IMR-90 (cell line): ENCODE measurements around the gene TRIO. TPM values are rescaled to one million over a fixed set of nuclear protein-coding genes. Genes with fewer than 3 reads are reported as not detected.

Experiments
- ATAC-seq: fragments of 200-7000 bp; cut with Tn5 transposase; 2 replicates; pipeline ENCODE4 v1.9.1; 2020; ENCODE audit warnings: low read depth, mild to moderate bottlenecking, moderate library complexity
- BruUV-seq: library from RNA; stranded (reverse); fragments of 400-500 nt; replicated peaks from 2 replicates; lab custom pipeline; 2021; lab: Mats Ljungman, UMichigan
- CTCF ChIA-PET: fragments of 300-600 bp; formaldehyde crosslinking; extraction: SDS; loops from one replicate; lab custom pipeline; 2021; ENCODE audit warnings: antibody characterized with exemption; lab: Yijun Ruan, JAX
- POLR2A ChIA-PET: fragments of 300-600 bp; sonication (Branson Sonifier 250); formaldehyde crosslinking; loops from one replicate; lab custom pipeline; 2022; ENCODE audit warnings: antibody characterized with exemption; ENCODE audit not compliant: unreplicated experiment; lab: Charles Lee
- DNase-seq: peaks from one replicate; pipeline ENCODE4 v3.0.0; 2013
- H2AFZ ChIP-seq: replicated peaks from 2 replicates; pipeline ENCODE3; 2013; ENCODE audit warnings: low read length, mild to moderate bottlenecking; ENCODE audit not compliant: poor library complexity
- H2AK5ac ChIP-seq: 2 replicates; pipeline ENCODE4 v1.6.1; 2013; ENCODE audit warnings: low read depth, low read length, inconsistent platforms
- H2AK9ac ChIP-seq: replicated peaks from 2 replicates; pipeline ENCODE3; 2013; ENCODE audit warnings: mild to moderate bottlenecking, low read depth, low read length, moderate library complexity; ENCODE audit not compliant: poor library complexity
- H2BK120ac ChIP-seq: 2 replicates; pipeline ENCODE4 v1.6.1; 2013; ENCODE audit warnings: low read depth, low read length, inconsistent platforms
- H2BK15ac ChIP-seq: 3 replicates; pipeline ENCODE4 v1.6.1; 2013; ENCODE audit warnings: low read depth, low read length, inconsistent platforms
- H2BK20ac ChIP-seq: 2 replicates; pipeline ENCODE4 v1.6.1; 2013; ENCODE audit warnings: low read depth, mild to moderate bottlenecking, inconsistent platforms, low read length, moderate library complexity
- H2BK5ac ChIP-seq: 2 replicates; pipeline ENCODE4 v1.6.1; 2013; ENCODE audit warnings: mild to moderate bottlenecking, low read depth, low read length, inconsistent platforms; ENCODE audit not compliant: poor library complexity, severe bottlenecking
- H3K14ac ChIP-seq: replicated peaks from 2 replicates; pipeline ENCODE4 v1.6.1; 2013; ENCODE audit warnings: low read depth, low read length, inconsistent platforms
- H3K18ac ChIP-seq: 2 replicates; pipeline ENCODE4 v1.6.1; 2013; ENCODE audit warnings: low read depth, low read length, control low read depth
- H3K23ac ChIP-seq: 2 replicates; pipeline ENCODE4 v1.6.1; 2013; ENCODE audit warnings: low read depth, low read length, inconsistent platforms
- H3K27ac ChIP-seq: 2 replicates; pipeline ENCODE4 v1.5.1; 2013; ENCODE audit warnings: mild to moderate bottlenecking, control low read depth, low read length; ENCODE audit not compliant: insufficient read depth
- H3K27me3 ChIP-seq: 2 replicates; pipeline ENCODE4 v1.6.1; 2013; ENCODE audit warnings: low read length; ENCODE audit not compliant: control insufficient read depth, insufficient read depth
- H3K36me3 ChIP-seq: 2 replicates; pipeline ENCODE4 v1.6.1; 2013; ENCODE audit warnings: low read length, mixed read lengths; ENCODE audit not compliant: control insufficient read depth, insufficient read depth
- H3K4ac ChIP-seq: 2 replicates; pipeline ENCODE4 v1.6.1; 2013; ENCODE audit warnings: low read depth, low read length, inconsistent platforms
- H3K4me1 ChIP-seq: 2 replicates; pipeline ENCODE4 v1.6.1; 2013; ENCODE audit warnings: low read length, mixed read lengths; ENCODE audit not compliant: control insufficient read depth, insufficient read depth
- H3K4me2 ChIP-seq: 2 replicates; pipeline ENCODE4 v1.6.1; 2013; ENCODE audit warnings: low read depth, mild to moderate bottlenecking, control low read depth, low read length, moderate library complexity
- H3K4me3 ChIP-seq: 2 replicates; pipeline ENCODE4 v1.5.1; 2013; ENCODE audit warnings: low read depth, mild to moderate bottlenecking, control low read depth, low read length, moderate library complexity; ENCODE audit not compliant: insufficient read depth
- H3K56ac ChIP-seq: 2 replicates; pipeline ENCODE4 v1.6.1; 2013; ENCODE audit warnings: low read length, inconsistent platforms; ENCODE audit not compliant: insufficient read depth; ENCODE audit errors: extremely low read depth
- H3K79me1 ChIP-seq, 2 experiments: 2 replicates each; pipeline ENCODE4 v1.6.1; 2013; ENCODE audit warnings: low read length in 2 of 2, inconsistent platforms in 1 of 2, low read depth in 1 of 2
- H3K9ac ChIP-seq: 2 replicates; pipeline ENCODE4 v1.6.1; 2013; ENCODE audit warnings: low read depth, low read length, control low read depth
- H3K9me1 ChIP-seq: 2 replicates; pipeline ENCODE4 v1.6.1; 2013; ENCODE audit warnings: low read length, inconsistent platforms; ENCODE audit not compliant: insufficient read depth
- H3K9me3 ChIP-seq: 2 replicates; pipeline ENCODE4 v1.6.1; 2013; ENCODE audit warnings: low read length; ENCODE audit not compliant: control insufficient read depth, insufficient read depth
- H4K20me1 ChIP-seq: 2 replicates; pipeline ENCODE4 v1.6.1; 2013; ENCODE audit warnings: low read length, inconsistent platforms; ENCODE audit not compliant: insufficient read depth
- H4K5ac ChIP-seq: 2 replicates; pipeline ENCODE4 v1.6.1; 2013; ENCODE audit warnings: mild to moderate bottlenecking, low read depth, low read length, control low read depth
- H4K8ac ChIP-seq, 2 experiments: 2 replicates each; pipeline ENCODE4 v1.6.1; 2013; ENCODE audit warnings: low read depth in 2 of 2, low read length in 2 of 2, control low read depth in 1 of 2, inconsistent platforms in 1 of 2
- H4K91ac ChIP-seq: 2 replicates; pipeline ENCODE4 v1.6.1; 2013; ENCODE audit warnings: low read depth, low read length, inconsistent platforms; ENCODE audit not compliant: insufficient read depth
- BHLHE40 ChIP-seq: fragments of 150-350 bp; IDR thresholded peaks from 2 replicates; pipeline ENCODE4 v1.6.1; 2016; ENCODE audit warnings: mild to moderate bottlenecking, low read depth, low read length
- CHD1 ChIP-seq: IDR thresholded peaks from 2 replicates; pipeline ENCODE4 v1.6.1; 2012; ENCODE audit warnings: low read depth, low read length, improper control_type of control experiment
- FOS ChIP-seq: fragments of 150-350 bp; IDR thresholded peaks from 2 replicates; pipeline ENCODE4 v1.6.1; 2016; ENCODE audit warnings: low read depth, low read length
- MXI1 ChIP-seq: IDR thresholded peaks from 2 replicates; pipeline ENCODE4 v1.6.1; 2012; ENCODE audit warnings: low read depth, mild to moderate bottlenecking, low read length, moderate library complexity, borderline replicate concordance
- POLR2A ChIP-seq: IDR thresholded peaks from 2 replicates; pipeline ENCODE4 v1.6.1; 2012; ENCODE audit warnings: mild to moderate bottlenecking, low read depth, low read length
- RAD21 ChIP-seq: IDR thresholded peaks from 2 replicates; pipeline ENCODE4 v1.6.1; 2012; ENCODE audit warnings: low read length, improper control_type of control experiment
- SMC3 ChIP-seq: fragments of 150-350 bp; IDR thresholded peaks from 2 replicates; pipeline ENCODE4 v1.6.1; 2016; ENCODE audit warnings: low read depth, mild to moderate bottlenecking, antibody characterized with exemption, low read length, moderate library complexity
- WGBS, 2 experiments: methylation state at CpG; one replicate each; pipeline versions ENCODE4 v1.1.5 to v1.1.7; 2013; ENCODE audit warnings: missing lambda C conversion rate in 2 of 2; ENCODE audit not compliant: insufficient read length in 1 of 2; ENCODE audit errors: extremely low coverage in 2 of 2; 5-methylcytosine and 5-hydroxymethylcytosine counted together
- dilution Hi-C: fragments of 300-500 bp; cut with HindIII; formaldehyde crosslinking; loops from one replicate; pipeline ENCODE4 v1.14.3; 2018; ENCODE audit warnings: low sequenced_read_pairs; ENCODE audit not compliant: unreplicated experiment
- in situ Hi-C: fragments of 300-500 bp; cut with MboI; formaldehyde crosslinking; loops from 3 replicates; pipeline ENCODE4 v1.14.3; 2019; ENCODE audit warnings: low sequenced_read_pairs, inconsistent platforms, mixed read lengths
- intact Hi-C: fragments of 100-400 bp; cut with micrococcal nuclease; formaldehyde crosslinking; loops from 2 replicates; pipeline ENCODE4 v1.10.0; 2022
- polyA plus RNA-seq, 3 experiments: library from polyadenylated mRNA; depleted of rRNA; stranded (reverse); fragments of >200 nt; gene quantifications; 2 replicates each; pipeline ENCODE4 v1.2.3, GENCODE V29; 2012; ENCODE audit warnings: low replicate concordance in 1 of 3
- total RNA-seq: library from RNA; depleted of rRNA; stranded (reverse); fragments of >200 nt; gene quantifications from 2 replicates; pipeline ENCODE4 v1.2.3, GENCODE V29; 2012

TRIO gene
- total and polyA plus RNA-seq, 2 of the 4 experiments (the other 2 are of a cell fraction) = 206 to 522 TPM

- no peak overlapping the region for H3K27ac ChIP-seq
- TF ChIP-seq RAD21 (no peak), POLR2A (no peak), FOS (no peak), CHD1 (no peak), SMC3 (no peak), MXI1 (no peak), BHLHE40 (0 out of 2 replicates have a peak, but pooled peaks have one; percentile 4)
- POLR2A ChIA-PET = no interaction called here
These were observed 343.3 kb downstream of the TRIO start for GRCh38 chr5:14486486-14486885.

More at GRCh38 chr5:14486486-14486885, 343.3 kb downstream of the TRIO start:
- H3K4ac ChIP-seq = no peak overlapping the region
- H3K79me1 ChIP-seq = peaks cover 41 to 83% of the 10 kb centered on the region in 2 experiments
- H2BK5ac ChIP-seq = no peak overlapping the region
- H3K23ac ChIP-seq = no peak overlapping the region
- no peak overlapping the region for H3K9ac ChIP-seq
- peaks cover 60% of the 10 kb centered on the region for H4K20me1 ChIP-seq
- intact Hi-C loops (no loop called here), in situ Hi-C loops (no loop called here), dilution Hi-C loops (no loop called here)
- no peak overlapping the region for H2BK120ac ChIP-seq
- no peak overlapping the region for H3K4me3 ChIP-seq
- no peak overlapping the region for H2BK20ac ChIP-seq
- no peak overlapping the region for H2AK9ac ChIP-seq
- no peak overlapping the region for H3K56ac ChIP-seq
- peaks cover 18% of the 10 kb centered on the region for H3K4me1 ChIP-seq
- H3K18ac ChIP-seq = no peak overlapping the region
- peak; percentile 59 for DNase-seq
- WGBS, 2 experiments = 90% methylated on average over 2 of the region's 5 CpGs; no CpG with 5 or more reads in 1 of the 2 experiments
- BruUV-seq = no TSS peak
- H2AFZ ChIP-seq = no peak overlapping the region
- H3K27me3 ChIP-seq = no peaks in the 10 kb centered on the region
- no peaks in the 10 kb centered on the region for H3K9me3 ChIP-seq
- CTCF ChIA-PET = interaction anchor here (0.6 to 1.4 kb wide), 2 partner anchors 162 to 510 kb away, joined by 3 read pairs; no protein-coding TSS in a partner anchor
- H3K14ac ChIP-seq = no peak overlapping the region
- no peak overlapping the region for H4K5ac ChIP-seq
- H3K9me1 ChIP-seq = peaks cover 17% of the 10 kb centered on the region
- H2BK15ac ChIP-seq = no peak overlapping the region
- H3K4me2 ChIP-seq = no peak overlapping the region
- ATAC-seq = no peak
- H4K91ac ChIP-seq = no peak overlapping the region
- no peak overlapping the region for H2AK5ac ChIP-seq
- peaks cover 79% of the 10 kb centered on the region for H3K36me3 ChIP-seq
- H4K8ac ChIP-seq = no peak overlapping the region
